ENCODE results near the gene PHF24.

DNA sequence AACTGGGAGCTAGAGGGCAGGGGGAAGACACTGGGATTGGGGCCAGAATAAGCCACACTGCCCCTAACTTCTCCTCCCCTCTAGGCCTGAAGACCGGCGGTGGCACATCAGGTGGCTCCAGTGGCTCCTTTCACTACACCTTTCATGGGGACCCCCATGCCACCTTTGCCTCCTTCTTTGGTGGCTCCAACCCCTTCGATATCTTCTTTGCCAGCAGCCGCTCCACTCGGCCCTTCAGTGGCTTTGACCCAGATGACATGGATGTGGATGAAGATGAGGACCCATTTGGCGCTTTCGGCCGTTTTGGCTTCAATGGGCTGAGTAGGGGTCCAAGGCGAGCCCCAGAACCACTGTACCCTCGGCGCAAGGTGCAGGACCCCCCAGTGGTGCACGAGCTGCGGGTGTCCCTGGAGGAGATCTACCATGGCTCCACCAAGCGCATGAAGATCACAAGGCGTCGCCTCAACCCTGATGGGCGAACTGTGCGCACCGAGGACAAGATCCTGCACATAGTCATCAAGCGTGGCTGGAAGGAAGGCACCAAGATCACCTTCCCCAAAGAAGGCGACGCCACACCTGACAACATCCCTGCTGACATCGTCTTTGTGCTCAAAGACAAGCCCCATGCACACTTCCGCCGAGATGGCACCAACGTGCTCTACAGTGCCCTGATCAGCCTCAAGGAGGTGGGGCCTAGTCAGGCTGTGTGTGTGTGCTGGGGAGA lies 38.3 kb downstream of the PHF24 start:
- no peak for TF ChIP-seq ELF4 (IDR thresholded peaks at IDR 0.05)
- no peak for TF ChIP-seq HDGF (IDR thresholded peaks at IDR 0.05; ENCODE audit: borderline replicate concordance)
- no peak for TF ChIP-seq LEF1 (IDR thresholded peaks at IDR 0.05; ENCODE audit: borderline replicate concordance)
- TF ChIP-seq FOXK2 (IDR thresholded peaks at IDR 0.05): no peak
- TF ChIP-seq ZNF384 (IDR thresholded peaks at IDR 0.05): no peak
- TF ChIP-seq BHLHE40 (IDR thresholded peaks at IDR 0.05; ENCODE audit: borderline replicate concordance): no peak
- TF ChIP-seq NFRKB (IDR thresholded peaks at IDR 0.05): no peak
- no peak for TF ChIP-seq FOXM1 (IDR thresholded peaks at IDR 0.05; ENCODE audit: borderline replicate concordance)
